Measurements from ENCODE around the gene EFHC2. TPM values are rescaled to one million over a fixed set of nuclear protein-coding genes. Genes with fewer than 3 reads are reported as not detected.
"Not testable (repeated sequence)": the region's sequence is repeated elsewhere in the genome, so short reads cannot be mapped to it uniquely, and the experiment has no call there.

The EFHC2 gene
- total and polyA plus RNA-seq, 10 of the 15 experiments (the other 5 are each of a cell fraction or from before 2014, with no cell fraction given), result 0.56 TPM; not detected in 9

- TF ChIP-seq ELK1 (IDR thresholded peaks at IDR 0.05; ENCODE audit: low read depth, low read length) (no peak), TCF7 (IDR thresholded peaks at IDR 0.05; ENCODE audit: borderline replicate concordance) (no peak), BCL11A (IDR thresholded peaks at IDR 0.05; ENCODE audit: low read depth, low read length) (no peak), TCF12 (IDR thresholded peaks at IDR 0.05; ENCODE audit: low read depth, low read length) (no peak)
Observed at GRCh38 chrX:44260609-44261008, 82.9 kb downstream of the EFHC2 start (continued).

GRCh38 chrX:44255742-44256141, 87.7 kb downstream of the EFHC2 start:
- CTCF ChIA-PET; DNase-seq (ENCODE audit: low read depth, low spot score); ATAC-seq; H3K9me3 ChIP-seq (replicated peaks; ENCODE audit: control insufficient read depth, insufficient read depth, low read length); H3K4me2 ChIP-seq (ENCODE audit: control insufficient read depth, insufficient read depth); in situ Hi-C loops (cut with MboI); H2AFZ ChIP-seq (ENCODE audit: control insufficient read depth, low read depth, low read length); H3K36me3 ChIP-seq (ENCODE audit: control insufficient read depth in 2 of 2, insufficient read depth in 2 of 2, low read length in 1 of 2); BruUV-seq (replicated peaks); H3K4me1 ChIP-seq (ENCODE audit: control insufficient read depth, insufficient read depth, low read length); FAIRE-seq; H3K4me3 ChIP-seq; H3K79me2 ChIP-seq (ENCODE audit: control insufficient read depth, insufficient read depth, low read length); SMC1A ChIA-PET (ENCODE audit: uncharacterized antibody, unreplicated experiment); POLR2A ChIA-PET; H3K27ac ChIP-seq (ENCODE audit: control insufficient read depth, insufficient read depth); H4K20me1 ChIP-seq (ENCODE audit: control insufficient read depth, insufficient read depth); H3K27me3 ChIP-seq (replicated peaks in 1 of 2; ENCODE audit: control insufficient read depth in 2 of 2, insufficient read depth in 2 of 2, low read length in 1 of 2); intact Hi-C loops (cut with micrococcal nuclease; ENCODE audit: unreplicated experiment); RAD21 ChIA-PET (ENCODE audit: unreplicated experiment); H3K9ac ChIP-seq (ENCODE audit: control insufficient read depth, insufficient read depth, low read length): not testable (repeated sequence)
- TF ChIP-seq IKZF2 (IDR thresholded peaks at IDR 0.05), result 0 out of 4 replicates have a peak, but pooled peaks of 1 of the 2 experiments have one; percentile 36
- TF ChIP-seq MTA2 (IDR thresholded peaks at IDR 0.05; ENCODE audit: low read depth), result peak; percentile 13; the same call in 1 of the 2 replicates
- WGBS (ENCODE audit: insufficient coverage, insufficient replicate concordance, low lambda C conversion rate, missing lambda C conversion rate), result 19% methylated on average over 2 of the region's 2 CpGs

All from GM12878 (cell line).